Naive thymus-derived CD4-positive, alpha-beta T cell (primary cell): ENCODE results near the gene COL2A1. TPM values are rescaled to one million over a fixed set of nuclear protein-coding genes. Genes with fewer than 3 reads are reported as not detected.

Experiments
- ATAC-seq: fragments of 150-1000 bp; cut with Tn5 transposase; 2 replicates; pipeline ENCODE4 v1.10.0; 2021; ENCODE audit warnings: mild to moderate bottlenecking, moderate library complexity
- CTCF ChIA-PET: fragments of 350-600 bp; sonication (Branson Sonifier 250); formaldehyde crosslinking; loops from one replicate; lab custom pipeline; 2021; ENCODE audit warnings: antibody characterized with exemption; lab: Charles Lee
- POLR2A ChIA-PET: fragments of 350-600 bp; sonication (Branson Sonifier 250); formaldehyde crosslinking; loops from one replicate; lab custom pipeline; 2021; ENCODE audit warnings: antibody characterized with exemption, inconsistent platforms; lab: Charles Lee
- DNase-seq, 9 donors: peaks; one replicate each; pipeline versions ENCODE4 v3.0.0 to v3.0.0-alpha.2; 2020 to 2022; ENCODE audit warnings: mixed read lengths in 1 of 9
- H3K27ac ChIP-seq: one replicate; pipeline ENCODE4 v1.7.0; 2013; ENCODE audit warnings: mild to moderate bottlenecking, low read depth, low read length, moderate library complexity
- H3K27me3 ChIP-seq, 2 donors: one replicate each; pipeline ENCODE4 v1.7.0; 2013; ENCODE audit warnings: low read length in 2 of 2, mild to moderate bottlenecking in 2 of 2, moderate library complexity in 2 of 2; ENCODE audit not compliant: control insufficient read depth in 2 of 2, insufficient read depth in 2 of 2
- H3K36me3 ChIP-seq, 3 experiments: 1 replicate in 2 of 3; 2 replicates in 1 of 3; pipeline ENCODE4 v1.7.0; 2013; ENCODE audit warnings: low read length in 3 of 3, mild to moderate bottlenecking in 3 of 3, moderate library complexity in 1 of 3; ENCODE audit not compliant: insufficient read depth in 3 of 3, control insufficient read depth in 2 of 3
- H3K4me1 ChIP-seq, 2 donors: one replicate each; pipeline ENCODE4 v1.7.0; 2013; ENCODE audit warnings: low read length in 2 of 2, mild to moderate bottlenecking in 2 of 2, moderate library complexity in 1 of 2; ENCODE audit not compliant: control insufficient read depth in 2 of 2, insufficient read depth in 2 of 2
- H3K4me3 ChIP-seq: 2 replicates; pipeline ENCODE4 v1.7.0; 2013; ENCODE audit warnings: mild to moderate bottlenecking, low read length
- H3K9me3 ChIP-seq, 3 experiments: 1 replicate in 2 of 3; 2 replicates in 1 of 3; pipeline ENCODE4 v1.7.0; 2013; ENCODE audit warnings: low read length in 3 of 3; ENCODE audit not compliant: control insufficient read depth in 2 of 3
- H3K27ac Mint-ChIP-seq, 9 donors: one replicate each; pipeline ENCODE4 v1.8.0; 2020 to 2022; ENCODE audit warnings: mixed read lengths in 9 of 9, mild to moderate bottlenecking in 8 of 9, moderate library complexity in 5 of 9, inconsistent platforms in 2 of 9
- H3K27me3 Mint-ChIP-seq, 5 donors: one replicate each; pipeline ENCODE4 v1.8.0; 2021 to 2022; ENCODE audit warnings: mixed read lengths in 5 of 5, mild to moderate bottlenecking in 1 of 5
- H3K36me3 Mint-ChIP-seq, 5 donors: one replicate each; pipeline ENCODE4 v1.8.0; 2020 to 2022; ENCODE audit warnings: mixed read lengths in 5 of 5, mild to moderate bottlenecking in 3 of 5, inconsistent platforms in 1 of 5
- H3K4me1 Mint-ChIP-seq, 7 donors: one replicate each; pipeline ENCODE4 v1.8.0; 2020 to 2022; ENCODE audit warnings: mixed read lengths in 7 of 7, mild to moderate bottlenecking in 3 of 7, inconsistent platforms in 1 of 7
- H3K4me3 Mint-ChIP-seq, 10 donors: one replicate each; pipeline ENCODE4 v1.8.0; 2020 to 2022; ENCODE audit warnings: mild to moderate bottlenecking in 10 of 10, mixed read lengths in 10 of 10, moderate library complexity in 6 of 10, inconsistent platforms in 2 of 10
- H3K9me3 Mint-ChIP-seq, 11 donors: one replicate each; pipeline ENCODE4 v1.8.0; 2020 to 2022; ENCODE audit warnings: mixed read lengths in 11 of 11, mild to moderate bottlenecking in 4 of 11, inconsistent platforms in 1 of 11, moderate library complexity in 1 of 11
- intact Hi-C, 2 donors: fragments of 100-400 bp; cut with micrococcal nuclease; formaldehyde crosslinking; loops; one replicate each; pipeline ENCODE4 v1.15.1; 2023
- polyA plus RNA-seq, 2 donors: library from polyadenylated mRNA; unstranded; fragments of 300-500 nt; fragmentation: Illumina TruSeq; gene quantifications; one replicate each; pipeline ENCODE4 v1.2.3, GENCODE V29; 2021
- total RNA-seq, 6 experiments: library from RNA in 5 of 6; stranded (reverse) in 5 of 6; gene quantifications; 1 replicate in 5 of 6; 2 replicates in 1 of 6; pipeline ENCODE4 v1.2.3 and lab custom pipeline; 2021 to 2026

The COL2A1 gene
- total and polyA plus RNA-seq, 7 experiments from 2014 or later: not detected

GRCh38 chr12:48045061-48045846 lies 41.0 kb upstream of the COL2A1 start:
- H3K27me3 Mint-ChIP-seq: no peaks in the 10 kb centered on the region
- H3K4me1 Mint-ChIP-seq: no peaks in the 10 kb centered on the region
- no peak overlapping the region for H3K4me3 Mint-ChIP-seq
- Histone ChIP-seq H3K36me3 (peaks cover 13 to 58% (median 23%) of the 10 kb centered on the region in 3 experiments), H3K4me1 (no peaks in the 10 kb centered on the region), H3K4me3 (no peak overlapping the region), H3K9me3 (no peaks in the 10 kb centered on the region), H3K27ac (no peak overlapping the region), H3K27me3 (no peaks in the 10 kb centered on the region)
- no peaks in the 10 kb centered on the region for H3K9me3 Mint-ChIP-seq
- CTCF ChIA-PET: interaction anchor here (0.7 kb wide), 1 partner anchor 1411 kb away, joined by 3 read pairs; no protein-coding TSS in a partner anchor
- H3K27ac Mint-ChIP-seq: no peak overlapping the region
- peaks cover 8 to 53% (median 19%) of the 10 kb centered on the region in 5 donors for H3K36me3 Mint-ChIP-seq
- ATAC-seq: no peak
- no peak for DNase-seq
- intact Hi-C loops: no loop called here
- POLR2A ChIA-PET: no interaction called here

DNA sequence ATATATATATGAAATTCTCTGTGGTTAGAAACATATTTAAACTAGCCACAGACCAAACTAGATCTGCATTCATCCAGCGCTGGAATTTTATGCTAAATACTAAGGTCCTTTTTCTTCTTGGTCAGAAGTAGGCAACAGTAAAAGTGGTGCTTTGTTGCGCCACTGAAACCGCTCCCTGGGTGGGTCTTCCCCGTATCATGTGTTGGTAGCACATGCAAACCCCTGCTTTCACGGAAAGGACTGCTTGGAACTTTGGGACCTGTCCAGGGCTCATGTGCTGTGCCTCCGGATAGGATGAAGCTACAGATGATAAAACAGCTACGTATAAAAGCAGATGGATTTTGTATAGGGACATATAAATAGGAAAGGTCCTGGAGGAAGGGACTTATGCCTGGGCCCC lies 40.1 kb upstream of the COL2A1 start:
- no peaks in the 10 kb centered on the region for H3K9me3 Mint-ChIP-seq
- H3K36me3 ChIP-seq: peaks cover 13 to 51% (median 23%) of the 10 kb centered on the region in 3 experiments
- CTCF ChIA-PET: no interaction called here

GRCh38 chr12:48043771-48044170 lies 39.5 kb upstream of the COL2A1 start:
- Histone ChIP-seq H3K4me1 (no peaks in the 10 kb centered on the region), H3K9me3 (no peaks in the 10 kb centered on the region), H3K27ac (no peak overlapping the region), H3K27me3 (no peaks in the 10 kb centered on the region), H3K36me3 (peaks cover 13 to 44% (median 23%) of the 10 kb centered on the region in 3 experiments), H3K4me3 (no peak overlapping the region)
- Mint-ChIP-seq H3K27ac (peak overlapping the region in 2 of 9 donors; percentile 9 to 17), H3K9me3 (no peaks in the 10 kb centered on the region), H3K4me3 (no peak overlapping the region), H3K27me3 (no peaks in the 10 kb centered on the region), H3K4me1 (no peaks in the 10 kb centered on the region), H3K36me3 (peaks cover 3 to 46% (median 17%) of the 10 kb centered on the region in 5 donors)
- intact Hi-C loops: no loop called here
- ChIA-PET POLR2A (no interaction called here), CTCF (no interaction called here)
- no peak for ATAC-seq
- DNase-seq: no peak

More for the DNA sequence above, 40.1 kb upstream of the COL2A1 start:
- POLR2A ChIA-PET: no interaction called here
- no peaks in the 10 kb centered on the region for H3K27me3 ChIP-seq
- no peak overlapping the region for H3K27ac ChIP-seq
- no peak overlapping the region for H3K4me3 ChIP-seq
- Mint-ChIP-seq H3K4me1 (no peaks in the 10 kb centered on the region), H3K27me3 (no peaks in the 10 kb centered on the region), H3K36me3 (peaks cover 3 to 53% (median 19%) of the 10 kb centered on the region in 5 donors), H3K27ac (no peak overlapping the region), H3K4me3 (no peak overlapping the region)
- ATAC-seq (no peak), DNase-seq (no peak)
- H3K9me3 ChIP-seq: no peaks in the 10 kb centered on the region
- intact Hi-C loops: no loop called here
- H3K4me1 ChIP-seq: no peaks in the 10 kb centered on the region

DNA sequence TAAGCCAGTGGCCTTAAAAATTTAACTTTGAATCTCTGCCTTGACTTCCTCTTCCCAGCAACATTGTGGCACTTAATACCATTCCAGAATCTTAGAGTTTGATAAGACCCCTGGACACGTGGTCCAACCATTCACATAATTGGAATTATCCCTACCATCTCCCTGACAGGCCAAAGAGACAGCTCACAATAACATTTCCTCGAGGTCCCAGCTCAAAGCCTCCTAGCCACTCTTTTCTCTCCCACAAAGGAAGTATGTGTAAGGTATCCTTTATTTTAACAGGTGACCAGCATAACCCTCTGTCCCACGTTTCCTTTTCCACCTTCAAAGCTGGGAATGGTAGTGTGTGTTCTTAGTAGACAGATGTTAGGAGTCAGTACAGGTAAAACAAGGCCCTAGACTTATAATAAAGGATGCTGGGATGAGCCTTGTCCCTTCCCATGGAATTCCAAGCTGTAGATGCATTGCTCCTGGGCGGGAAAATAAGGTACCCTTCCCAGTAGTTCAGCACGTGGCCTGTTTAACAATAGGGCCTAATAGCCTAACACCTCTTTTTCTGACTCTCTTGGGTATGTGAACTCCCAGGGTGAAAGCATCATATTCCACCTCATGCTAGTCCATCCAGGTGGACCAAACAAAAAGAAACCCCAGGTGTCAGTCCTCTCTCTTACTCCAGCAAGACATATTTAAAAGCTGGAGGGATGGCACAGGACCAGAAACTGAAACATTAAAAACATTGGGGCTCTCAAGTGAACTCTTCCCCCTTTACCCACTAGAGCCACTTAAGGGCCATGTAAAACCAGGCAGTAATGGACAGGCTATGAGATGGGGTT lies 37.5 kb upstream of the COL2A1 start:
- Histone ChIP-seq H3K9me3 (no peaks in the 10 kb centered on the region), H3K4me1 (no peaks in the 10 kb centered on the region), H3K4me3 (no peak overlapping the region), H3K27ac (no peak overlapping the region), H3K27me3 (no peaks in the 10 kb centered on the region), H3K36me3 (peaks cover 13 to 25% (median 13%) of the 10 kb centered on the region in 3 experiments)
- ChIA-PET POLR2A (no interaction called here), CTCF (no interaction called here)
- H3K9me3 Mint-ChIP-seq: no peaks in the 10 kb centered on the region
- peaks cover 3 to 36% (median 13%) of the 10 kb centered on the region in 5 donors for H3K36me3 Mint-ChIP-seq
- H3K27me3 Mint-ChIP-seq: no peaks in the 10 kb centered on the region
- H3K4me1 Mint-ChIP-seq: peaks cover 0 to 13% (median 8%) of the 10 kb centered on the region in 7 donors
- no peak overlapping the region for H3K27ac Mint-ChIP-seq
- intact Hi-C loops: no loop called here
- no peak overlapping the region for H3K4me3 Mint-ChIP-seq
- DNase-seq (no peak), ATAC-seq (no peak)

- no peaks in the 10 kb centered on the region for H3K27me3 Mint-ChIP-seq
- POLR2A ChIA-PET: no interaction called here
Measured at GRCh38 chr12:48040354-48040753, 36.1 kb upstream of the COL2A1 start.

GRCh38 chr12:48039151-48039550 lies 34.9 kb upstream of the COL2A1 start:
- POLR2A ChIA-PET: no interaction called here

More at GRCh38 chr12:48040354-48040753, 36.1 kb upstream of the COL2A1 start:
- no peaks in the 10 kb centered on the region for H3K4me1 ChIP-seq
- H3K9me3 Mint-ChIP-seq: no peaks in the 10 kb centered on the region
- H3K36me3 ChIP-seq: peaks cover 0 to 11% (median 7%) of the 10 kb centered on the region in 3 experiments
- H3K36me3 Mint-ChIP-seq: peaks cover 0 to 21% (median 2%) of the 10 kb centered on the region in 5 donors
- H3K4me1 Mint-ChIP-seq: peaks cover 0 to 13% (median 8%) of the 10 kb centered on the region in 7 donors
- H3K4me3 Mint-ChIP-seq: no peak overlapping the region
- no peak for DNase-seq
- H3K27me3 ChIP-seq: no peaks in the 10 kb centered on the region
- no peak overlapping the region for H3K27ac ChIP-seq
- H3K9me3 ChIP-seq: no peaks in the 10 kb centered on the region
- CTCF ChIA-PET: no interaction called here
- ATAC-seq: no peak
- no peak overlapping the region for H3K27ac Mint-ChIP-seq
- no peak overlapping the region for H3K4me3 ChIP-seq
- intact Hi-C loops: no loop called here

More at GRCh38 chr12:48039151-48039550, 34.9 kb upstream of the COL2A1 start:
- H3K27me3 ChIP-seq: no peaks in the 10 kb centered on the region
- Mint-ChIP-seq H3K9me3 (no peaks in the 10 kb centered on the region), H3K4me1 (peaks cover 0 to 13% (median 8%) of the 10 kb centered on the region in 7 donors), H3K27ac (peak overlapping the region in 1 of 9 donors; percentile 46), H3K27me3 (no peaks in the 10 kb centered on the region), H3K4me3 (no peak overlapping the region), H3K36me3 (peaks cover 0 to 10% (median 0%) of the 10 kb centered on the region in 5 donors)
- intact Hi-C loops: no loop called here
- H3K36me3 ChIP-seq: no peaks in the 10 kb centered on the region
- no peaks in the 10 kb centered on the region for H3K9me3 ChIP-seq
- no peak for DNase-seq
- no peak for ATAC-seq
- no peaks in the 10 kb centered on the region for H3K4me1 ChIP-seq
- CTCF ChIA-PET: no interaction called here
- H3K27ac ChIP-seq: no peak overlapping the region
- H3K4me3 ChIP-seq: no peak overlapping the region
